GM19452 (cell line): ENCODE results near the gene KNDC1.
"Not testable (repeated sequence)": the region's sequence is repeated elsewhere in the genome, so short reads cannot be mapped to it uniquely, and the experiment has no call there.

ENCODE experiments used
- ATAC-seq: cut with Tn5 transposase; IDR thresholded peaks from one replicate; pipeline ENCODE4 v1.9.1; 2021; ENCODE audit not compliant: unreplicated experiment

KNDC1 gene

GRCh38 chr10:133218891-133219290 is 58.9 kb downstream of the KNDC1 start:
- no peak for ATAC-seq

- ATAC-seq, result no peak
These were observed 59.8 kb downstream of the KNDC1 start for GRCh38 chr10:133219782-133220181.

GRCh38 chr10:133221331-133221730 is 61.3 kb downstream of the KNDC1 start:
- no peak for ATAC-seq

GRCh38 chr10:133221756-133222155 is 61.7 kb downstream of the KNDC1 start:
- ATAC-seq, result not testable (repeated sequence)

GRCh38 chr10:133224076-133224475 is 64.1 kb downstream of the KNDC1 start:
- ATAC-seq, result no peak

- ATAC-seq, result no peak
These were observed 64.8 kb downstream of the KNDC1 start for GRCh38 chr10:133224756-133225372.

- no peak for ATAC-seq
These were observed 65.7 kb downstream of the KNDC1 start for GRCh38 chr10:133225707-133226191.

- no peak for ATAC-seq
These were observed 66.3 kb downstream of the KNDC1 start for GRCh38 chr10:133226251-133226808.

GRCh38 chr10:133227256-133227655 is 67.2 kb downstream of the KNDC1 start:
- no peak for ATAC-seq

GRCh38 chr10:133229265-133230043 is 69.4 kb downstream of the KNDC1 start:
- ATAC-seq, result no peak

- ATAC-seq, result no peak
These were observed 70.0 kb downstream of the KNDC1 start, which contains the start of gene UTF1 for GRCh38 chr10:133230044-133230361. TSS of gene UTF1 (plus strand) at chr10:133230217. CDS start at chr10:133230289, 72 bp downstream.

GRCh38 chr10:133230387-133231195 is 70.6 kb downstream of the KNDC1 start:
- no peak for ATAC-seq

GRCh38 chr10:133231244-133231945 is 71.4 kb downstream of the KNDC1 start:
- no peak for ATAC-seq

- ATAC-seq, result no peak
These were observed 72.0 kb downstream of the KNDC1 start for GRCh38 chr10:133231946-133232574.

- not testable (repeated sequence) for ATAC-seq
These were observed 74.8 kb downstream of the KNDC1 start for GRCh38 chr10:133234796-133235195.

- ATAC-seq, result no peak
These were observed 75.3 kb downstream of the KNDC1 start for GRCh38 chr10:133235265-133235855.

- ATAC-seq, result no peak
These were observed 75.9 kb downstream of the KNDC1 start for GRCh38 chr10:133235932-133236331.

- ATAC-seq, result no peak
These were observed 76.6 kb downstream of the KNDC1 start for GRCh38 chr10:133236401-133237240.

- ATAC-seq, result no peak
These were observed 77.2 kb downstream of the KNDC1 start for GRCh38 chr10:133237241-133237587.
